H9 (cell line): ENCODE measurements around the gene KLF2. TPM values are rescaled to one million over a fixed set of nuclear protein-coding genes. Genes with fewer than 3 reads are reported as not detected.

ENCODE experiments used
- DNase-seq: peaks from one replicate; pipeline ENCODE4 v3.0.0-alpha.2; 2017
- H2AFZ ChIP-seq: one replicate; pipeline ENCODE4 v1.6.1; 2013; ENCODE audit warnings: mild to moderate bottlenecking, low read length, control low read depth, moderate library complexity
- H2AK5ac ChIP-seq: 2 replicates; pipeline ENCODE4 v1.6.1; 2013; ENCODE audit warnings: low read length, control low read depth, mixed read lengths; ENCODE audit not compliant: insufficient read length
- H2BK120ac ChIP-seq: one replicate; pipeline ENCODE4 v1.6.1; 2013; ENCODE audit warnings: low read depth, mild to moderate bottlenecking, low read length, control low read depth, inconsistent platforms; ENCODE audit not compliant: poor library complexity, severe bottlenecking
- H2BK12ac ChIP-seq: 2 replicates; pipeline ENCODE4 v1.6.1; 2013; ENCODE audit warnings: low read length, control low read depth, mixed read lengths, low read depth; ENCODE audit not compliant: insufficient read length
- H2BK15ac ChIP-seq: 2 replicates; pipeline ENCODE4 v1.6.1; 2013; ENCODE audit warnings: low read depth, low read length, control low read depth
- H2BK20ac ChIP-seq: one replicate; pipeline ENCODE4 v1.6.1; 2013; ENCODE audit warnings: low read depth, mild to moderate bottlenecking, low read length, control low read depth, inconsistent platforms; ENCODE audit not compliant: poor library complexity, severe bottlenecking
- H2BK5ac ChIP-seq: 2 replicates; pipeline ENCODE4 v1.6.1; 2013; ENCODE audit warnings: low read length, control low read depth, mixed read lengths; ENCODE audit not compliant: insufficient read length
- H3K14ac ChIP-seq: 2 replicates; pipeline ENCODE4 v1.6.1; 2013; ENCODE audit warnings: low read length, control low read depth; ENCODE audit not compliant: insufficient read depth
- H3K18ac ChIP-seq: 2 replicates; pipeline ENCODE4 v1.6.1; 2013; ENCODE audit warnings: low read depth, mild to moderate bottlenecking, mixed read lengths, low read length, control low read depth; ENCODE audit not compliant: insufficient read length
- H3K23ac ChIP-seq: 2 replicates; pipeline ENCODE4 v1.6.1; 2013; ENCODE audit warnings: low read length, control low read depth, mixed read lengths, low read depth; ENCODE audit not compliant: insufficient read length
- H3K23me2 ChIP-seq: 2 replicates; pipeline ENCODE4 v1.6.1; 2013; ENCODE audit warnings: low read depth, mild to moderate bottlenecking, mixed read lengths, low read length, control low read depth; ENCODE audit not compliant: insufficient read length, poor library complexity, severe bottlenecking
- H3K27ac ChIP-seq: 2 replicates; pipeline ENCODE4 v1.5.1; 2013; ENCODE audit warnings: low read length, control low read depth, mixed read lengths, low read depth; ENCODE audit not compliant: insufficient read length
- H3K27me3 ChIP-seq: 2 replicates; pipeline ENCODE4 v1.6.1; 2013; ENCODE audit warnings: low read length, control low read depth, inconsistent platforms; ENCODE audit not compliant: insufficient read depth
- H3K4ac ChIP-seq: 2 replicates; pipeline ENCODE4 v1.6.1; 2013; ENCODE audit warnings: low read depth, mild to moderate bottlenecking, control low read depth, inconsistent platforms, low read length, moderate library complexity
- H3K4me1 ChIP-seq: 2 replicates; pipeline ENCODE4 v1.6.1; 2013; ENCODE audit warnings: low read length, control low read depth, inconsistent platforms; ENCODE audit not compliant: insufficient read depth
- H3K4me2 ChIP-seq: 2 replicates; pipeline ENCODE4 v1.6.1; 2013; ENCODE audit warnings: low read length, control low read depth, mixed read lengths; ENCODE audit not compliant: insufficient read length, insufficient read depth
- H3K56ac ChIP-seq: 2 replicates; pipeline ENCODE4 v1.6.1; 2013; ENCODE audit warnings: low read depth, mild to moderate bottlenecking, mixed read lengths, low read length, control low read depth; ENCODE audit not compliant: insufficient read length
- H3K79me1 ChIP-seq: 2 replicates; pipeline ENCODE4 v1.6.1; 2013; ENCODE audit warnings: low read depth, mild to moderate bottlenecking, moderate library complexity, low read length, control low read depth, inconsistent platforms; ENCODE audit not compliant: insufficient read depth, poor library complexity, severe bottlenecking
- H3K79me2 ChIP-seq: 2 replicates; pipeline ENCODE4 v1.6.1; 2013; ENCODE audit warnings: low read length, control low read depth, inconsistent platforms; ENCODE audit not compliant: insufficient read depth
- H3K9ac ChIP-seq: 2 replicates; pipeline ENCODE4 v1.6.1; 2013; ENCODE audit warnings: low read length, control low read depth, mixed read lengths; ENCODE audit not compliant: insufficient read length; ENCODE audit errors: extremely low read depth
- H3K9me3 ChIP-seq: one replicate; pipeline ENCODE4 v1.6.1; 2013; ENCODE audit warnings: low read depth, low read length, inconsistent platforms; ENCODE audit not compliant: control insufficient read depth
- H3T11ph ChIP-seq: one replicate; pipeline ENCODE4 v1.6.1; 2013; ENCODE audit warnings: mild to moderate bottlenecking, low read length, control low read depth, inconsistent platforms
- H4K20me1 ChIP-seq: one replicate; pipeline ENCODE4 v1.6.1; 2013; ENCODE audit not compliant: control insufficient read depth, insufficient read length, insufficient read depth
- H4K5ac ChIP-seq: 2 replicates; pipeline ENCODE4 v1.6.1; 2013; ENCODE audit warnings: low read depth, mild to moderate bottlenecking, mixed read lengths, low read length, control low read depth; ENCODE audit not compliant: insufficient read length
- H4K8ac ChIP-seq: replicated peaks from 2 replicates; pipeline ENCODE4 v1.6.1; 2013; ENCODE audit warnings: low read length, control low read depth, mixed read lengths, low read depth; ENCODE audit not compliant: insufficient read length
- H4K91ac ChIP-seq: 2 replicates; pipeline ENCODE4 v1.6.1; 2013; ENCODE audit warnings: low read depth, mild to moderate bottlenecking, moderate library complexity, mixed read lengths, low read length, control low read depth; ENCODE audit not compliant: insufficient read length
- H3K27ac Mint-ChIP-seq, 3 experiments: 2 replicates in 2 of 3; 3 replicates in 1 of 3; pipeline ENCODE4 v1.8.0; 2020 to 2021; ENCODE audit warnings: mixed read lengths in 3 of 3, mild to moderate bottlenecking in 1 of 3, moderate library complexity in 1 of 3
- H3K27me3 Mint-ChIP-seq: 2 replicates; pipeline ENCODE4 v1.8.0; 2021; ENCODE audit warnings: low read depth, mild to moderate bottlenecking, moderate library complexity, mixed read lengths
- H3K36me3 Mint-ChIP-seq, 3 experiments: 2 replicates in 2 of 3; 3 replicates in 1 of 3; pipeline ENCODE4 v1.8.0; 2020 to 2021; ENCODE audit warnings: low read depth in 3 of 3, mixed read lengths in 3 of 3; ENCODE audit not compliant: insufficient read depth in 1 of 3
- H3K4me1 Mint-ChIP-seq, 2 experiments: 2 replicates each; pipeline ENCODE4 v1.8.0; 2020; ENCODE audit warnings: mixed read lengths in 2 of 2
- H3K4me3 Mint-ChIP-seq, 2 experiments: 2 replicates in 1 of 2; 3 replicates in 1 of 2; pipeline ENCODE4 v1.8.0; 2020 to 2021; ENCODE audit warnings: mild to moderate bottlenecking in 2 of 2, mixed read lengths in 2 of 2, moderate library complexity in 1 of 2
- H3K9me3 Mint-ChIP-seq, 2 experiments: 2 replicates in 1 of 2; 3 replicates in 1 of 2; pipeline ENCODE4 v1.8.0; 2020; ENCODE audit warnings: mild to moderate bottlenecking in 2 of 2, mixed read lengths in 2 of 2, moderate library complexity in 1 of 2
- CTCF ChIP-seq: fragments of 200-600 bp; sonication (generic); conservative IDR thresholded peaks from 3 replicates; pipeline ENCODE4 v1.8.0; 2021; ENCODE audit warnings: antibody characterized with exemption, mild to moderate bottlenecking
- WGBS: extraction: QIAGEN DNeasy Blood & Tissue Kit; methylation state at CpG from one replicate; pipeline ENCODE4 v1.1.7; 2013; ENCODE audit warnings: missing lambda C conversion rate, low lambda C conversion rate, mixed read lengths; ENCODE audit not compliant: insufficient read length; ENCODE audit errors: extremely low coverage; 5-methylcytosine and 5-hydroxymethylcytosine counted together
- total RNA-seq: library from RNA; stranded (reverse); gene quantifications from 2 replicates; pipeline ENCODE4 v1.2.1, GENCODE V29; 2021

Gene KLF2
- total RNA-seq, 1 experiment from 2014 or later: 0.33 TPM

- no peak overlapping the region for H4K5ac ChIP-seq
- peak; percentile 75 for TF ChIP-seq CTCF
- H3K4me1 ChIP-seq: no peaks in the 10 kb centered on the region
- no peak overlapping the region for H3K4ac ChIP-seq
- DNase-seq: peak; percentile 68
- H3K56ac ChIP-seq: no peak overlapping the region
- no peak overlapping the region for H3T11ph ChIP-seq
- no peak overlapping the region for H3K14ac ChIP-seq
- H4K91ac ChIP-seq: no peak overlapping the region
- no peak overlapping the region for H2AFZ ChIP-seq
- Mint-ChIP-seq H3K27me3 (no peaks in the 10 kb centered on the region), H3K4me3 (no peak overlapping the region), H3K4me1 (peaks cover 2% of the 10 kb centered on the region in 2 experiments), H3K9me3 (no peaks in the 10 kb centered on the region; a peak in 1 of 5 replicates), H3K36me3 (peaks cover 27 to 44% (median 34%) of the 10 kb centered on the region in 3 experiments), H3K27ac (no peak overlapping the region)
- H2BK5ac ChIP-seq: no peak overlapping the region
- H2BK20ac ChIP-seq: no peak overlapping the region
- H4K20me1 ChIP-seq: no peaks in the 10 kb centered on the region
- H3K4me2 ChIP-seq: no peak overlapping the region
- H3K23ac ChIP-seq: no peak overlapping the region
- no peak overlapping the region for H2BK120ac ChIP-seq
- H4K8ac ChIP-seq: no peak overlapping the region
- no peak overlapping the region for H3K18ac ChIP-seq
- no peak overlapping the region for H3K27ac ChIP-seq
- no peak overlapping the region for H2AK5ac ChIP-seq
- H2BK12ac ChIP-seq: no peak overlapping the region
- no peaks in the 10 kb centered on the region for H3K79me2 ChIP-seq
- no peak overlapping the region for H2BK15ac ChIP-seq
- H3K9ac ChIP-seq: no peak overlapping the region
- no peaks in the 10 kb centered on the region for H3K27me3 ChIP-seq
- no peaks in the 10 kb centered on the region for H3K23me2 ChIP-seq
- WGBS: no CpG with 5 or more reads among the region's 18 CpGs
- no peaks in the 10 kb centered on the region for H3K9me3 ChIP-seq
- no peaks in the 10 kb centered on the region for H3K79me1 ChIP-seq
Observed at GRCh38 chr19:16376649-16377048, 52.0 kb downstream of the KLF2 start.
